ENCODE data around the gene OSER1. TPM values are rescaled to one million over a fixed set of nuclear protein-coding genes. Genes with fewer than 3 reads are reported as not detected.

The OSER1 gene
- total RNA-seq (10 to 100 TPM in 4 of 5 donors, 1 to 10 TPM in 1; 7.8 to 87.5 (median 31.9) TPM), polyA plus RNA-seq (10 to 100 TPM; 22.9 to 33.5 (median 30.9) TPM)
- long read RNA-seq, donor 1, transcript OSER1-201 (4 exons, 1,572 nt): major isoform, 8 of 8 reads
- long read RNA-seq, donor 1, partial matches to known transcripts: 0 of 8 reads
- long read RNA-seq, donor 1, other reads (novel, unspliced or antisense): 0 of 8 reads
- long read RNA-seq, donor 2, transcript OSER1-201 (4 exons, 1,572 nt): major isoform, 9 of 9 reads
- long read RNA-seq, donor 2, partial matches to known transcripts: 0 of 9 reads
- long read RNA-seq, donor 2, other reads (novel, unspliced or antisense): 0 of 9 reads
- long read RNA-seq, donor 3, transcript OSER1-201 (4 exons, 1,572 nt): major isoform, 7 of 7 reads
- long read RNA-seq, donor 3, partial matches to known transcripts: 0 of 7 reads
- long read RNA-seq, donor 3, other reads (novel, unspliced or antisense): 0 of 7 reads
- long read RNA-seq, donor 4, partial matches to known transcripts: 0 of 1 reads
- long read RNA-seq, donor 4, other reads (novel, unspliced or antisense): 0 of 1 reads
- long read RNA-seq, donor 5, transcript OSER1-201 (4 exons, 1,572 nt): major isoform, 11 of 11 reads
- long read RNA-seq, donor 5, partial matches to known transcripts: 0 of 11 reads
- long read RNA-seq, donor 5, other reads (novel, unspliced or antisense): 0 of 11 reads
- long read RNA-seq, donor 6, transcript OSER1-201 (4 exons, 1,572 nt): major isoform, 29 of 29 reads
- long read RNA-seq, donor 6, partial matches to known transcripts: 0 of 29 reads
- long read RNA-seq, donor 6, other reads (novel, unspliced or antisense): 0 of 29 reads
- long read RNA-seq, donor 7, transcript OSER1-201 (4 exons, 1,572 nt): major isoform, 9 of 18 reads
- long read RNA-seq, donor 7, partial matches to known transcripts: 9 of 18 reads
- long read RNA-seq, donor 7, other reads (novel, unspliced or antisense): 0 of 18 reads
- long read RNA-seq, donor 8, transcript OSER1-201 (4 exons, 1,572 nt): major isoform, 7 of 7 reads
- long read RNA-seq, donor 8, partial matches to known transcripts: 0 of 7 reads
- long read RNA-seq, donor 8, other reads (novel, unspliced or antisense): 0 of 7 reads
- long read RNA-seq, donor 9, transcript OSER1-201 (4 exons, 1,572 nt): major isoform, 11 of 16 reads
- long read RNA-seq, donor 9, partial matches to known transcripts: 5 of 16 reads
- long read RNA-seq, donor 9, other reads (novel, unspliced or antisense): 0 of 16 reads
- long read RNA-seq, donor 10, transcript OSER1-201 (4 exons, 1,572 nt): major isoform, 6 of 6 reads
- long read RNA-seq, donor 10, partial matches to known transcripts: 0 of 6 reads
- long read RNA-seq, donor 10, other reads (novel, unspliced or antisense): 0 of 6 reads

DNA sequence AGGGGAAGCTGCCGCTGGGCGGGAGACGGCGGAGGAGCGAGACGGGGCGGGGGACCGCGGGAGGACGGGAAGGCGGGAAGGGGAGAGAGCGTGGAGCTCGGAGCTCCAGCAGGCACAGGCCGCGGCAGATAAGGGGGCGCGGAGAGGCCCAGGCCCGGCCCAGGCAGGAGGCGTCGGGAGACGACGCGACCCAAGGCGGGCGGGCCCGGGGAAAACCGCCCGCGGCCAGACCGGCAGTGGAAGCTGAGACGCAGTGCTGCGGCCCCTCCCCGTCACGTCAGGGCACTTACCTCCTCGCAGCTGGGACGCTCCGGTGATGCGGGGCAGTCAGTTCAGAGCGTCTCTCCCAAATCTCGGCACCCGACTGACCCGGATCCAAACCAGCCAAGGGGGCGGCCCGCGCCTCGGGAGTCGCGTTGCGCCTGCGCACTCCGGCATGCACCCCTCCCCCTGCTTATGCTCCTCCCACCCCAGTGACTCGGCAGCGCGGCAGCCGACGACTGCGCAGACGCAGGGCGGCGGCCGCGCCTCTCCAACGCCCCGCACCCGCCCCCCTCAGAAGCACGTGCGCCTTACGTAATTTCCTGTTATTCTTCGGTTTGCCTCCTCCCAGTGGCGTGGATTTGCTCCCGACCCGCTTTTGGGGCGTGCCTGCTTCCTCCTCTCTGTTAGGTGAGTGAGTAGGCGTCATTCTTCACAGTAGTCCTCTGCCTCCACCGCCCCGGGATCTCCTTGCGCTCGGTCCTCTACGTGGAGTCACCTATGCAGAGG is at the start of gene OSER1:
TSS of gene OSER1 (minus strand) at position 366 of the 771 bp plus-strand sequence. CDS start 3,814 bp downstream, outside the sequence.
- Histone ChIP-seq H3K4me3 (peak within 1 kb of the TSS; percentile 85 to 99 (median 92)), H3K9me3 (no peaks in the 10 kb centered on the region), H3K4me1 (peaks cover 27 to 70% (median 54%) of the 10 kb centered on the region in 4 donors), H3K27ac (peak within 1 kb of the TSS; percentile 96 to 99 (median 97)), H3K36me3 (peaks cover 0 to 12% (median 10%) of the 10 kb centered on the region in 4 donors), H3K27me3 (no peaks in the 10 kb centered on the region)
- intact Hi-C loops (cut with DNase I; ENCODE audit: low total_unique reads): loop anchor here (10.0 kb wide), 1 partner anchor 404 kb away; no protein-coding TSS in a partner anchor
- DNase-seq: peak; percentile 98 to 99
- peak; percentile 87 to 98 (median 98) for TF ChIP-seq POLR2AphosphoS5 (IDR thresholded peaks at IDR 0.05)
- TF ChIP-seq EP300 (IDR thresholded peaks at IDR 0.05): peak; percentile 37
- TF ChIP-seq POLR2A (IDR thresholded peaks at IDR 0.05): peak in 2 of 4 donors; percentile 89 to 93
- TF ChIP-seq, protein P1, sequence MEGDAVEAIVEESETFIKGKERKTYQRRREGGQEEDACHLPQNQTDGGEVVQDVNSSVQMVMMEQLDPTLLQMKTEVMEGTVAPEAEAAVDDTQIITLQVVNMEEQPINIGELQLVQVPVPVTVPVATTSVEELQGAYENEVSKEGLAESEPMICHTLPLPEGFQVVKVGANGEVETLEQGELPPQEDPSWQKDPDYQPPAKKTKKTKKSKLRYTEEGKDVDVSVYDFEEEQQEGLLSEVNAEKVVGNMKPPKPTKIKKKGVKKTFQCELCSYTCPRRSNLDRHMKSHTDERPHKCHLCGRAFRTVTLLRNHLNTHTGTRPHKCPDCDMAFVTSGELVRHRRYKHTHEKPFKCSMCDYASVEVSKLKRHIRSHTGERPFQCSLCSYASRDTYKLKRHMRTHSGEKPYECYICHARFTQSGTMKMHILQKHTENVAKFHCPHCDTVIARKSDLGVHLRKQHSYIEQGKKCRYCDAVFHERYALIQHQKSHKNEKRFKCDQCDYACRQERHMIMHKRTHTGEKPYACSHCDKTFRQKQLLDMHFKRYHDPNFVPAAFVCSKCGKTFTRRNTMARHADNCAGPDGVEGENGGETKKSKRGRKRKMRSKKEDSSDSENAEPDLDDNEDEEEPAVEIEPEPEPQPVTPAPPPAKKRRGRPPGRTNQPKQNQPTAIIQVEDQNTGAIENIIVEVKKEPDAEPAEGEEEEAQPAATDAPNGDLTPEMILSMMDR (IDR thresholded peaks at IDR 0.05): no peak
- 0 to 1% (median 1%) methylated on average over 52 to 79 of the region's 79 CpGs for WGBS, 5 donors

DNA sequence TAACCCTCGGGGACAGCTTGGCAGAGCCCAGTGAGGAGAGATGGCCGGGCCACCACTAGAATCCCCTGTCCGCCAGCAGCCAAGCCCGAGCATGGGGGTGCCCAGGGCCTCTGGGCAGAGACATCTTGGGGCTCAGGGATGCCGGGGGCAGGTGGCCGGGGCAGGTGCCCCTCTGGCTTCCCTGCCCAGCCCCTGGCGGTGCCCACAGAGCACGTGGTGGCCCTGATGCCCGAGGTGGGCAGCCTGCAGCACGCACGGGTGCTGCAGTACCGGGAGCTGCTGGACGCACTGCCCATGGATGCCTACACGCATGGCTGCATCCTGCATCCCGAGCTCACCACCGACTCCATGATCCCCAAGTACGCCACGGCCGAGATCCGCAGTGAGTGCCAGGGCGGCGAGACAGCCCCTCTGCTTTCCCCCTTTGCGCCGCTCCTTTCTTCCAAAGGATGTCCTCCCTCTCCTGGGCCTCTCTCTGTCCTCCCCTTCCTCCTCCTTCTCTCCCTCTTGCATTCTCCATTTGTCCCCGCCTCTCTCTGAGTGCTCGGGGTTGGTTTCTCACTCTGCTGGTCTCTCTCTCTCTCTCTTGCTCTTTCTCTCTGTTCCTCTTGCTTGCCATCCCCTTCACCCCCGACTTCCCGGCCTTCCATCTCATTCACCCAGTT is 47.8 kb upstream of the OSER1 start:
- TF ChIP-seq POLR2AphosphoS5 (IDR thresholded peaks at IDR 0.05) (no peak), EP300 (IDR thresholded peaks at IDR 0.05) (no peak), POLR2A (IDR thresholded peaks at IDR 0.05) (no peak)
- TF ChIP-seq, protein P1 (IDR thresholded peaks at IDR 0.05): no peak
- Histone ChIP-seq H3K4me3 (no peak overlapping the region), H3K36me3 (no peaks in the 10 kb centered on the region), H3K27ac (no peak overlapping the region), H3K4me1 (no peaks in the 10 kb centered on the region), H3K9me3 (no peaks in the 10 kb centered on the region), H3K27me3 (no peaks in the 10 kb centered on the region)
- 82 to 91% (median 89%) methylated on average over 15 to 28 of the region's 28 CpGs for WGBS, 5 donors
- intact Hi-C loops (cut with DNase I; ENCODE audit: low total_unique reads): no loop called here
- DNase-seq: no peak

DNA sequence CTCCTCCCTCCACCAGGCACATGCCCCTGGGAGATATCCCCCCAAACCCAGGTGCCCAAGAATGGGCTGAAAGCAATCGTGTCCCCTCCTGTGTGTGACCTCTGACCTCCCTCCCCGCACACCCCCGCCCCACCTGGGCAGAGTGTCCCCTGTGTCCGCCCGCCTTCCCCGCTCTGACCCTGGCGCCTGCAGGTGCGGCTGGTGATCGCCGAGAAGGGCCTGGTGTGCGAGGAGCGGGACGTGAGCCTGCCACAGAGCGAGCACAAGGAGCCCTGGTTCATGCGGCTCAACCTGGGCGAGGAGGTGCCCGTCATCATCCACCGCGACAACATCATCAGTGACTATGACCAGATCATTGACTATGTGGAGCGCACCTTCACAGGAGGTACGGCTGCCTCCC is 46.4 kb upstream of the OSER1 start:
- no peak for DNase-seq
- Histone ChIP-seq H3K27me3 (no peaks in the 10 kb centered on the region), H3K36me3 (no peaks in the 10 kb centered on the region), H3K27ac (no peak overlapping the region), H3K4me1 (no peaks in the 10 kb centered on the region), H3K4me3 (no peak overlapping the region), H3K9me3 (no peaks in the 10 kb centered on the region)
- TF ChIP-seq, protein P1 (IDR thresholded peaks at IDR 0.05): no peak
- TF ChIP-seq POLR2A (IDR thresholded peaks at IDR 0.05) (no peak), EP300 (IDR thresholded peaks at IDR 0.05) (no peak), POLR2AphosphoS5 (IDR thresholded peaks at IDR 0.05) (no peak)
- intact Hi-C loops (cut with DNase I; ENCODE audit: low total_unique reads): no loop called here
- 86 to 94% (median 90%) methylated on average over 6 to 21 of the region's 21 CpGs for WGBS, 5 donors

All from stomach (tissue), 19 donors.